SK-N-SH treated with all-trans-retinoic acid at 6 μM for 48 hours (cell line): ENCODE data around the gene ZNF283.
A peak's percentile ranks its signal among the peaks of the same experiment; 100 is the strongest.

ENCODE experiments used
- PATZ1 ChIP-seq: fragments of 250-450 bp; sonication (Bioruptor Pico); IDR thresholded peaks from 2 replicates; pipeline ENCODE4 v1.8.0; 2020; ENCODE audit warnings: mild to moderate bottlenecking, moderate library complexity, borderline replicate concordance
- RARB ChIP-seq: fragments of 250-450 bp; sonication (Bioruptor Pico); IDR thresholded peaks from 2 replicates; pipeline ENCODE4 v1.8.0; 2021; ENCODE audit warnings: mild to moderate bottlenecking, moderate library complexity
- TOX ChIP-seq: fragments of 250-450 bp; sonication (Bioruptor Pico); IDR thresholded peaks from 2 replicates; pipeline ENCODE4 v1.8.0; 2021; ENCODE audit warnings: mild to moderate bottlenecking, moderate library complexity, borderline replicate concordance

- TF ChIP-seq PATZ1 (CRISPR knock-in tag) (peak; percentile 46; the same call in 1 of the 2 replicates), RARB (CRISPR knock-in tag) (no peak), TOX (CRISPR knock-in tag) (no peak)
These were observed 42.7 kb upstream of the ZNF283 start for GRCh38 chr19:43784241-43784980.
